Activated CD8-positive, alpha-beta memory T cell treated with anti-CD3 and anti-CD28 coated beads, Interleukin-2, amount 10 ng/mL, durations not matched to agents 7 days and 5 days (primary cell): ENCODE data around the gene DST. TPM values are rescaled to one million over a fixed set of nuclear protein-coding genes. Genes with fewer than 3 reads are reported as not detected.
"Not testable (repeated sequence)": the region's sequence is repeated elsewhere in the genome, so short reads cannot be mapped to it uniquely, and the experiment has no call there.

Source experiments
- ATAC-seq: fragments of 150-1000 bp; cut with Tn5 transposase; one replicate; pipeline ENCODE4 v1.10.0; 2021; ENCODE audit warnings: moderate library complexity
- CTCF ChIA-PET: fragments of 350-600 bp; sonication (Branson Sonifier 250); formaldehyde crosslinking; loops from one replicate; lab custom pipeline; 2021; ENCODE audit warnings: antibody characterized with exemption; lab: Charles Lee
- DNase-seq: peaks from one replicate; pipeline ENCODE4 v3.0.0-alpha.2; 2020
- H3K27ac Mint-ChIP-seq: one replicate; pipeline ENCODE4 v1.8.0; 2021; ENCODE audit warnings: mild to moderate bottlenecking, mixed read lengths
- H3K27me3 Mint-ChIP-seq: one replicate; pipeline ENCODE4 v1.8.0; 2021; ENCODE audit warnings: mixed read lengths
- H3K36me3 Mint-ChIP-seq: one replicate; pipeline ENCODE4 v1.8.0; 2021; ENCODE audit warnings: mild to moderate bottlenecking, mixed read lengths
- H3K4me1 Mint-ChIP-seq: one replicate; pipeline ENCODE4 v1.8.0; 2021; ENCODE audit warnings: mixed read lengths
- H3K4me3 Mint-ChIP-seq: one replicate; pipeline ENCODE4 v1.8.0; 2021; ENCODE audit warnings: mild to moderate bottlenecking, moderate library complexity, mixed read lengths
- H3K9me3 Mint-ChIP-seq: one replicate; pipeline ENCODE4 v1.8.0; 2022; ENCODE audit warnings: low read depth, mixed read lengths
- total RNA-seq, 2 experiments: library from RNA; stranded (reverse); gene quantifications; one replicate each; pipeline ENCODE4 v1.2.3, GENCODE V29; 2021

DST gene
- total RNA-seq, 2 experiments from 2014 or later, result 4.0 to 4.3 TPM

DNA sequence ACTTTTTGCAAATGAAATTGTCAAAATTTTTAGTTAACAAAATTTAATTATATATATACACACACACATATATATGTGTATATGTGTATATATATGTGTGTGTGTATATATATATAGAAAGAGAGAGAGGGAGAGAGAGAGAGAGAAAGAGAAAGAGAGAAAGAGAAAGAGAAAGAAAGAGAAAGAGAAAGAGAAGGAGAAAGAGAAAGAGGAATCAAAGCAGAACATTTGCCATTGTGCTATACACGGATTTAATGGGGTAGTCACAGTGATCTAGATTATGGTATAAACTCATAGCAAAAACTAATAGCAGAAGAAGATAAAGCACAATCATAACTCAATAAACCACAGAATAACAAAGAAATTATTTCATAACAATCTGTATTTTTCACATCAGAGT is 126.7 kb downstream of the DST start:
- Mint-ChIP-seq H3K36me3 (no peaks in the 10 kb centered on the region), H3K27ac (no peak overlapping the region), H3K27me3 (no peaks in the 10 kb centered on the region), H3K4me3 (no peak overlapping the region), H3K4me1 (no peaks in the 10 kb centered on the region), H3K9me3 (no peaks in the 10 kb centered on the region)
- DNase-seq (no peak), ATAC-seq (no peak)
- CTCF ChIA-PET, result no interaction called here

DNA sequence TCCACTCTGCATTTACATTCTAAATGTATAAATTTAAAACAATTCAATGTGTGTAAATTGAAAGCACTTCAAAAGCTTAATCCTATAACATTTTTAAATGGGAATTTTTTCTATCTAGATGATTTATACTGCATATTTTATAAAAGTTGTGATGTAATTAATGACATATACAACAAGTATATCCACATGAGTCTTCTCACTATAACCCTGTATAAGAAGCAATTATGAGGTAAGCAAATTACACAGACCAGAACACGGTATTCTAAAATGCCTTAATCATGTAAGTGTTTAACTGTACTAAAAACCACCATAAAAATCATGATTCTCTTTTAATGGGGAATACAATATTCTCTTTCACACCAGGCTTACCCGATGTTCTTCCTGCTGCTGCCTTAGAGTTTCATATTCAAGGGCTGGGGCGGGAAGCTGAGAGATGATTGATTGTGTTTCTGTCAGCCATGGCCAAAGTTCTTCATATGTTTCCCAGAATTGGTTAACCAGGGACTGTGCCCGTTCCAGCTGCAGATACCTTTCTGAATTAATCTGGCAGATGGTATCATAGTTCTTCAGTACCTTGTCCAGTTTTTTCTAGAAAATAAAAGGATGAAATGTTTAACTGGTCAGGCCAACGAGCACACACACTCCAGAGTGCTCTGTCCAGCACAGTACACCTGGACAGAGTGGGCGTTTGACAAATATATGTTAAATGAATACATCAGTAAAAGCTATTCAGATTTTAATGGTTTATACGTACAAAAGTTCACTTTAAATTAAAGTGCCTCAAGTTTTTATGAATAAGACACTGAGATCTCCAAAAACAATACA is 127.4 kb downstream of the DST start:
- H3K4me3 Mint-ChIP-seq, result no peak overlapping the region
- H3K4me1 Mint-ChIP-seq, result no peaks in the 10 kb centered on the region
- no peak for DNase-seq
- no peak for ATAC-seq
- no peaks in the 10 kb centered on the region for H3K27me3 Mint-ChIP-seq
- H3K27ac Mint-ChIP-seq, result no peak overlapping the region
- H3K9me3 Mint-ChIP-seq, result no peaks in the 10 kb centered on the region
- CTCF ChIA-PET, result no interaction called here
- no peaks in the 10 kb centered on the region for H3K36me3 Mint-ChIP-seq

DNA sequence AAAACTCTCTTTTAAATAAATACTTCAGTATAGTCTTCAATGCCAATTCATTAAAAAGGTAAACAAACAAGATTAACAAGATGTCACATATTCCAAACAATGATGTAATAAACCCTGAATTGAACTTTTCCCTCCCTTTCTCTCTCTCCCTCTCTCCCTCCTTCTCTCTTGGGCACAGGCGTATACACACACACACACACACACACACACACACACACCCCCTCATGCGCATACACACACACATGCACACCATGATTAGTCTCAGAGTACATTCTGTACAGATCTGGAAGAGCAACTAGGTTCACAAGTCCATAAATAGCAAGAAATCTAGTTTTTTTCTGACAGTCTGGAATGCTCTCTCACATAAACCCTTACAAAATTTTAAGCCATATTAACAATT is 128.3 kb downstream of the DST start:
- Mint-ChIP-seq H3K4me3 (no peak overlapping the region), H3K27me3 (no peaks in the 10 kb centered on the region), H3K4me1 (no peaks in the 10 kb centered on the region), H3K36me3 (no peaks in the 10 kb centered on the region), H3K9me3 (no peaks in the 10 kb centered on the region), H3K27ac (no peak overlapping the region)
- CTCF ChIA-PET, result no interaction called here
- no peak for ATAC-seq
- DNase-seq, result no peak

DNA sequence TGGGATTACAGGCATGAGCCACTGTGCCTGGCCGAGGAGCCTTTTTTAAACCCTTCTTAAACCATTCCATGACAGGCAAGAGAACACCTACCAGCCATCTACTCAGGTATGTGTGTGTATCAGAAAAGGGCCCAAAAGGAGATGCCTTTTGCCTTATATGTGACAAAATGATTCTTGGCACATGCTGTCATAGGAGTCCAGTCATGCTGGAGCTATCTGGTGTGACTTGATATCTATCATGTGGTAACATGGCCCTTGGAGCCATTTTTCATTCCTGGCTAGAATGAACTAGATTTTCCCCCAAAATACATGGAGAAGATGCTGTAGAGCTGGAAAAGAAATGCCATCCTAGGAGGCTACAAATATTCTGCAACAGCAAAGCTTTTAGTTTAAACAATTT is 129.1 kb downstream of the DST start:
- H3K4me1 Mint-ChIP-seq, result no peaks in the 10 kb centered on the region
- H3K27ac Mint-ChIP-seq, result no peak overlapping the region
- no peak for DNase-seq
- no peaks in the 10 kb centered on the region for H3K27me3 Mint-ChIP-seq
- H3K9me3 Mint-ChIP-seq, result no peaks in the 10 kb centered on the region
- H3K36me3 Mint-ChIP-seq, result no peaks in the 10 kb centered on the region
- H3K4me3 Mint-ChIP-seq, result no peak overlapping the region
- no peak for ATAC-seq
- CTCF ChIA-PET, result no interaction called here

DNA sequence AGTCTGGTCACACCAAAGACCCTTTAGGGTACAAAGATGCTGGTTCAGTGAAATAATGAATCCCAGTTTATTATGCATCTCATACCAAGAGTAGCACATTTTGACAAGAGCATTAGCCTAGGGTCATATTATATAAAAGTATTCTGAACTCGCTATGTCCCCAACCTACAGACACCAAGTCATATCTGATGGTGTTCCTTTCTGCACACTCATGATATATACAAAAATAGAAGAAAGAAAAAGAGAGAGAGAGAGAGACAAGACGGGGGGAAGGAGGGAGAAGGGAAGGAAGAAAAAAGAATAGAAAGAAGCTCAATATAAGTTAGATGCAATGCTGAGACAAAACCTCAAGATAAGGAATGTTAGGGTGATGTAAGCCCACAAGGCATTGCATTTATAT is 131.1 kb downstream of the DST start:
- ATAC-seq (no peak), DNase-seq (no peak)
- CTCF ChIA-PET, result no interaction called here
- Mint-ChIP-seq H3K9me3 (no peaks in the 10 kb centered on the region), H3K27ac (no peak overlapping the region), H3K36me3 (no peaks in the 10 kb centered on the region), H3K27me3 (no peaks in the 10 kb centered on the region), H3K4me1 (no peaks in the 10 kb centered on the region), H3K4me3 (no peak overlapping the region)

DNA sequence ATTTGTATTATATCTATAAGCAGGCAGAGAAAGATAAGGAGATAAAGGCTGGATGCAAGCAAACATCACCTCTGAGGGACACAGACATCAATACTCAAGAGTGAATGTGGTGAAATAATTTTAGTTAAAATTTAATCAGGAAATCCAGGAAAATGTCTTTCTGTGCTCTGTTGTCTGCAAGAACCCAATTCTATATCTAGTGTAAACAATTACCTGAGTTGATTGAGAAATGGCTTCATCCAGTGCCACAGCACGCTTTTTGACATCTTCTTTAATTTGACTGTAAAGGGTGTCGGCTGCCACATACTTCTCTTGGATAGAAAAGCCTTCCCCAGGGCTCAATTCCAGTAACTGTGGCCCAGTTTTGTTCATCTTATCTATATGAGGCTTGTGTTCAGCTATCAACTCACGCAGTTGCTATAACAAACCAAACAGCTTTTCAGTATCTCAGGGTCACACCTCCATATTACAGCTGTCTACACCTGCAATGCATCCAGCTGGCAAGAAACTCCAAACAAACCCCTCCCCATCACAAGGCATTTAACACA is 131.6 kb downstream of the DST start:
- no peaks in the 10 kb centered on the region for H3K27me3 Mint-ChIP-seq
- H3K36me3 Mint-ChIP-seq, result no peaks in the 10 kb centered on the region
- no peaks in the 10 kb centered on the region for H3K4me1 Mint-ChIP-seq
- CTCF ChIA-PET, result no interaction called here
- H3K4me3 Mint-ChIP-seq, result no peak overlapping the region
- no peak for ATAC-seq
- no peaks in the 10 kb centered on the region for H3K9me3 Mint-ChIP-seq
- DNase-seq, result no peak
- H3K27ac Mint-ChIP-seq, result no peak overlapping the region

DNA sequence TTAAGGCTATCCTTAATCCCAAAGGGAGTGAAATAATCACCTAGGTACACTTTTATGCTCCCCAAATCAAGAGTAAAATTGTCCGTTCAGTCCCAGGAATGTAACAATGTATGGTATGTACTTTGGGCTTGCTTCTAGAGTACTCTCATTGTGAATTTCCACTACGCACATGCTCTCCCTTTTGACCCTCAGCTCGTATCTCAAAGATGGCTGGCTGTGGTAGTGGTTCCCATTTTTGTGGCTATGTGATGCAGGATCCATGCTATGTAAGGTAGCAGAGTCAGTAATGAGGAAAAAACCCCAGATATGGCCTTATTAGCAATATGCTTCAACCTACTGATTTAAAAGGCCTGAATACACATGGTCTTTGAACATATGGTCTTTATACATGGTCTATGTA is 133.7 kb downstream of the DST start:
- no peaks in the 10 kb centered on the region for H3K36me3 Mint-ChIP-seq
- H3K9me3 Mint-ChIP-seq, result no peaks in the 10 kb centered on the region
- no peaks in the 10 kb centered on the region for H3K4me1 Mint-ChIP-seq

DNA sequence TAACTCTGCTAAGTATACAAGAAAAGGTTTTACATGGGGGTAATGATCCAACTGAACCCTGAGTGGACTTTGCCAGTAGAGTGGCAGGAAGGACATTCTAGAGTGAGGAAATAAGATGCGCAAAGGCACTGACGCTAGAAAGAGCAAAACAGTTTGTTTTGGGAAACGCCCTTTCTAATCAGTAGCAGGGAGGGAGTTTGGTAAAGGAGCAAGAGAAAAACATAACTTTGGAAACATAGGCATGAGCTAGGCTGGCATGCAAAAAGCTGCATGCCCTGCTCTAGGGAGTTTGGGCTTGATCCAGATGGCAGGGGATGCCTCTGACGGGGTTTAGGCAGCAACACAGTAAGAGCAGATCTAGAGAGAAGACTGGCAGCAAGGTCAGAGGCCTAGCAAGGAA is 135.2 kb downstream of the DST start:
- Mint-ChIP-seq H3K4me3 (no peak overlapping the region), H3K27ac (no peak overlapping the region), H3K9me3 (no peaks in the 10 kb centered on the region), H3K27me3 (no peaks in the 10 kb centered on the region), H3K4me1 (no peaks in the 10 kb centered on the region), H3K36me3 (no peaks in the 10 kb centered on the region)
- CTCF ChIA-PET, result no interaction called here
- DNase-seq (no peak), ATAC-seq (no peak)

More for the DNA sequence above, 133.7 kb downstream of the DST start:
- Mint-ChIP-seq H3K27ac (no peak overlapping the region), H3K27me3 (no peaks in the 10 kb centered on the region), H3K4me3 (no peak overlapping the region)
- no peak for ATAC-seq
- no peak for DNase-seq
- CTCF ChIA-PET, result no interaction called here

DNA sequence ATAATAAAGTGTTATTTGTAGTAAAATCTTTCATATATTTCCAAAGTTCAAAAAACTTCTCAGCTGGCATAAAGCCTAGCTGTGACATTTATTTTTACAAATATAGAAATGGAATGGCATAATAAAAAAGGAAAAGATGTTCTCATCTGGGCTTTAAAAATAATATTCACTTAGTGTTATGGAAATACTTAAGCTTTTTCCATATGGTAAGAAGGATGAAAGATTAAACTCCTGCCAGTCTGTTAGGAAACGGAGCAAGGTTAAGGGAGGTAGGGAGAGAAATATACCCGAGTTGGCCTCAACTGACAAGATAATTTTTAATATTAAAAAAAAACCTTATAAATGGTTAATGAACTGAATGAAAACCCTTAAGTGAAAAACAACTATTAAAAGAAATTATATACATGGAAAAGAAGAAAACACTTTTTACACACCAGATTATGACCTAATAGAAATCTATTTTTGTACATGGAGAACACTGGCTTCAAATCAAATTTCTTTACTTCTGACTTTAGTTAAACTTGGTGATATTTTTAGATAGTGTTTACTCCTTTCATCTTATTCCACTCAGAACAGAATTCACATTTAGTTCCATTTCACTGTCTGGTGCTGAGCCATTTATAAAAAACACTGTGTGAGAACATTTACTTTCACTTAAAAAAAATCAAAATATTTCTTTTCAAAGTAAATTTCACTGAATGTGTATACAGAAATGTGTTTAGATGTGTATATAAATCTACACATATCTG is 137.0 kb downstream of the DST start:
- CTCF ChIA-PET, result no interaction called here
- Mint-ChIP-seq H3K36me3 (no peaks in the 10 kb centered on the region), H3K27me3 (no peaks in the 10 kb centered on the region), H3K27ac (no peak overlapping the region), H3K4me3 (no peak overlapping the region), H3K4me1 (no peaks in the 10 kb centered on the region), H3K9me3 (no peaks in the 10 kb centered on the region)
- ATAC-seq (no peak), DNase-seq (no peak)

DNA sequence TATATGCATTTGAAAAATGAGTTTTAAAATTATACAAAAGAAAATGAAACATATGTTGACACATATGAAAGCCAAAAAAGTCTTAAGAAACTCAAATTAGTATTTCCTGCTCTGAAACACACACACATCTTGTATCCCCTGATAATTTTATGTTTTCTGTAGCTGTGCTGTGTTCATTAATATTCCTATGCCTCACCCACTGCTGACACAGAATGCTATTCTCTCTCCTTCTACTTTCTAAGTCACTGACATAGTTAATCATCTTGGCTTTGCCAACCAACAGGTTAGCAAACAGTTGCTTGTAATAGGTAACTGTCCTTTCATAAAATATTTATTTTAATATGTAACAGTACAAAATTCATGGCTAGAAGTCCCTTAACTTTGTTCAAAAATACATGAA is 140.7 kb downstream of the DST start:
- no peaks in the 10 kb centered on the region for H3K9me3 Mint-ChIP-seq
- no peaks in the 10 kb centered on the region for H3K4me1 Mint-ChIP-seq
- no peak overlapping the region for H3K4me3 Mint-ChIP-seq

DNA sequence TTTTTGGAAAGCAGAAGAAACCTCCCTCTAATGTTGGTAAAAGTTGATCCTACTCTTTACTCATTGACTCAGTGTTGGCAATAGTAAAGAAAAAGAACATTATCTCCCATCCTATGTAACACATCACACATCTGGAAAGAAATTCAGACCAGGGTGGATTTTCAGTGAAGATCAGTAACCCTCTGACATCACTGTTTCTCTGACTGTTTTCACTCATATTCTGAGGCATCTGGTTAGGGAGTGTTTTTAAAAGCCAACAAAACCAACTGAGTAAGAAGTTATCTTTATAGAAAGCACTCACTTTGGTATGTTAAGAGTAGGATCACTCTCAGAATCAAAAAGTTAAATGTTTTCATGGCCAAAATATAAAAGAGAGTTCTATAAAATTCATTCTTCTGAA is 143.6 kb downstream of the DST start:
- DNase-seq, result no peak
- H3K4me1 Mint-ChIP-seq, result no peaks in the 10 kb centered on the region
- CTCF ChIA-PET, result no interaction called here
- no peak overlapping the region for H3K4me3 Mint-ChIP-seq
- no peak overlapping the region for H3K27ac Mint-ChIP-seq
- no peaks in the 10 kb centered on the region for H3K27me3 Mint-ChIP-seq
- H3K9me3 Mint-ChIP-seq, result no peaks in the 10 kb centered on the region
- no peak for ATAC-seq
- H3K36me3 Mint-ChIP-seq, result no peaks in the 10 kb centered on the region

More for the DNA sequence above, 140.7 kb downstream of the DST start:
- Mint-ChIP-seq H3K36me3 (no peaks in the 10 kb centered on the region), H3K27me3 (no peaks in the 10 kb centered on the region), H3K27ac (no peak overlapping the region)
- CTCF ChIA-PET, result no interaction called here
- ATAC-seq (no peak), DNase-seq (no peak)

DNA sequence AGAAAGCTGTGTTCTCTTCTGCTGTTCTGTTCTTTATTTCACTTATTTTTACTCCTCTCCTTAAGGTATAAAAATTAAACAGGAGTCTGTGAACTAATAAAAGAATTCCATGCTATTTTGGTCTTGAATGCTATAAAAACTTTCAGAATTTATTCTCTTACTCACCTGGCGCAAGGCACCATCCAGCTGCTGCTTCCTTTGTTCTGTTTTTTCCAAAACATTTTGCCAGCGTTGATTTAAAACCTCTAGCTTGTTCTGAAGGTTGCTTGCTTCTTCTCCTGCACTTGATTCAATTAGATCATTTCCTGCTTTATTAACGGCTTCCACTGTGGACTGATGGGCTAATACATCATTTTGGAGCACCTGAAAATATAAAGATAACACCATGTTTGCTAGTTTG is 145.0 kb downstream of the DST start:
- H3K4me1 Mint-ChIP-seq, result no peaks in the 10 kb centered on the region
- CTCF ChIA-PET, result no interaction called here
- H3K36me3 Mint-ChIP-seq, result no peaks in the 10 kb centered on the region
- DNase-seq (no peak), ATAC-seq (no peak)
- no peak overlapping the region for H3K4me3 Mint-ChIP-seq
- no peak overlapping the region for H3K27ac Mint-ChIP-seq
- H3K9me3 Mint-ChIP-seq, result no peaks in the 10 kb centered on the region
- H3K27me3 Mint-ChIP-seq, result no peaks in the 10 kb centered on the region

DNA sequence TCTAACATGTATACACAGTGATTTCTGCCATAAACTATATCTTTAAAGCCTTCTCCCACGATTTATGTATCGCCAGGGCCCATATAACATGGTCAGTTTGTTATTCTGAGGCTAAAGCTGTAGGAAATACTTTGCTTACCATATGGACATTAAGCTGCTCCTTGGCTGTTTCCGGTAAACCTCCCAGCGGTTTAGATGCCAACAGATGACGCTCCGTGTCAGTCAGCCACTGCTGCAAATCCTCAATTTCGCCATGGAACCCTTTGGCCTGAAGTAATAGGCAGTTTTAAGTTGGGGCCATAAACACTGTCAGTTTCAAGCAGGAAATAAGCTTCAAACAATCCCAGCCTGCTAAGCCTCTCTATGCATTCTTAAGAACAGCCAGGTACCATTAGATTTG is 145.4 kb downstream of the DST start:
- no peaks in the 10 kb centered on the region for H3K9me3 Mint-ChIP-seq
- DNase-seq (no peak), ATAC-seq (no peak)
- H3K27ac Mint-ChIP-seq, result no peak overlapping the region
- CTCF ChIA-PET, result no interaction called here
- H3K4me3 Mint-ChIP-seq, result no peak overlapping the region
- no peaks in the 10 kb centered on the region for H3K36me3 Mint-ChIP-seq
- no peaks in the 10 kb centered on the region for H3K4me1 Mint-ChIP-seq
- no peaks in the 10 kb centered on the region for H3K27me3 Mint-ChIP-seq

DNA sequence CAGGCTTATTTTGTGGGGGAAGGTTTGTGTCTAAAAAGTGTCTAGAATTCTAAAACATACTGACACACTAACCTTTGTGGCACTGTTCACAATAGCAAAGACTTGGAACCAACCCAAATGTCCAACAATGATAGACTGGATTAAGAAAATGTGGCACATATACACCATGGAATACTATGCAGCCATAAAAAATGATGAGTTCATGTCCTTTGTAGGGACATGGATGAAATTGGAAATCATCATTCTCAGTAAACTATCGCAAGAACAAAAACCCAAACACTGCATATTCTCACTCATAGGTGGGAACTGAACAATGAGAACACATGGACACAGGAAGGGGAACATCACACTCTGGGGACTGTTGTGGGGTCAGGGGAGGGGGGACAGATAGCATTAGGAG is 146.0 kb downstream of the DST start:
- H3K4me3 Mint-ChIP-seq, H3K4me1 Mint-ChIP-seq, H3K36me3 Mint-ChIP-seq, H3K27me3 Mint-ChIP-seq, CTCF ChIA-PET, H3K27ac Mint-ChIP-seq, DNase-seq, ATAC-seq, H3K9me3 Mint-ChIP-seq: not testable (repeated sequence)
